Measurements from ENCODE around the gene PIP5K1A.
A peak's percentile ranks its signal among the peaks of the same experiment; 100 is the strongest.

Gene PIP5K1A

DNA sequence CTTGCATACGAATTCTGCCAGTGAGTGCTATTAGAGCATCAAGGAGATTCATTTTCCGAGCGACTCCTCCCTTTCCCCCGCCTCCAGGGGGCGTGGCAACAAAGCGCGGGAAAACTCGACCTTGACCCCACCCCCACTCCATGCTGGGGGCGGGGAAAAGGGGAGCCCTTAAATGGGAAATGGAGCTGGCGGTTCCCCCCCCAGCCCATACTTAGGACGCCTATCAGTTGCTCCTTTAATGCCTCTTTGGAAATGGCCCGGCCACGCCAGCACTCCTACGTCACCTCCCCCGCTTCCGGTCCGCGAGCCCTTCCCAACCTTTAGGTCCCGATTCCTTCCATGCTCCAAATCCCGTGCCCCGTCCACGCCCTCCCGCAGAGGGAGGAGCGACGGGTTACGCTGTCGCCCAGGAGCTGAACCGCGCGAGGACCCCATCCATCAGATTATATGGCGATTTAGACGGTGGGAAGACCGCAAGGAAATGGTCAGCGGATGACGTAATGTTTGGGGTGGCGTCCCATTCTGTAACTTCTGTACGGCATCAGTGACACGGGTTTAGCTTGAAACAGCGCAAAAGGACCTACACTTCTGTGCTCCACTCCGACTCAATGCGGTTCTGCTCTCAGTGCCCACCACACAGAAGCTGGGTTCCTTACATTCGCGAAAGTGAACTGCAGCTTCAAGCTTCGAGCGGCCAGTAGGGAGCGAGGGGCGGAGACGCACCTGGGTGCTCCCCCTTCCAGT, 83.0 kb downstream of the PIP5K1A start (continued):
- TF ChIP-seq, protein P1, sequence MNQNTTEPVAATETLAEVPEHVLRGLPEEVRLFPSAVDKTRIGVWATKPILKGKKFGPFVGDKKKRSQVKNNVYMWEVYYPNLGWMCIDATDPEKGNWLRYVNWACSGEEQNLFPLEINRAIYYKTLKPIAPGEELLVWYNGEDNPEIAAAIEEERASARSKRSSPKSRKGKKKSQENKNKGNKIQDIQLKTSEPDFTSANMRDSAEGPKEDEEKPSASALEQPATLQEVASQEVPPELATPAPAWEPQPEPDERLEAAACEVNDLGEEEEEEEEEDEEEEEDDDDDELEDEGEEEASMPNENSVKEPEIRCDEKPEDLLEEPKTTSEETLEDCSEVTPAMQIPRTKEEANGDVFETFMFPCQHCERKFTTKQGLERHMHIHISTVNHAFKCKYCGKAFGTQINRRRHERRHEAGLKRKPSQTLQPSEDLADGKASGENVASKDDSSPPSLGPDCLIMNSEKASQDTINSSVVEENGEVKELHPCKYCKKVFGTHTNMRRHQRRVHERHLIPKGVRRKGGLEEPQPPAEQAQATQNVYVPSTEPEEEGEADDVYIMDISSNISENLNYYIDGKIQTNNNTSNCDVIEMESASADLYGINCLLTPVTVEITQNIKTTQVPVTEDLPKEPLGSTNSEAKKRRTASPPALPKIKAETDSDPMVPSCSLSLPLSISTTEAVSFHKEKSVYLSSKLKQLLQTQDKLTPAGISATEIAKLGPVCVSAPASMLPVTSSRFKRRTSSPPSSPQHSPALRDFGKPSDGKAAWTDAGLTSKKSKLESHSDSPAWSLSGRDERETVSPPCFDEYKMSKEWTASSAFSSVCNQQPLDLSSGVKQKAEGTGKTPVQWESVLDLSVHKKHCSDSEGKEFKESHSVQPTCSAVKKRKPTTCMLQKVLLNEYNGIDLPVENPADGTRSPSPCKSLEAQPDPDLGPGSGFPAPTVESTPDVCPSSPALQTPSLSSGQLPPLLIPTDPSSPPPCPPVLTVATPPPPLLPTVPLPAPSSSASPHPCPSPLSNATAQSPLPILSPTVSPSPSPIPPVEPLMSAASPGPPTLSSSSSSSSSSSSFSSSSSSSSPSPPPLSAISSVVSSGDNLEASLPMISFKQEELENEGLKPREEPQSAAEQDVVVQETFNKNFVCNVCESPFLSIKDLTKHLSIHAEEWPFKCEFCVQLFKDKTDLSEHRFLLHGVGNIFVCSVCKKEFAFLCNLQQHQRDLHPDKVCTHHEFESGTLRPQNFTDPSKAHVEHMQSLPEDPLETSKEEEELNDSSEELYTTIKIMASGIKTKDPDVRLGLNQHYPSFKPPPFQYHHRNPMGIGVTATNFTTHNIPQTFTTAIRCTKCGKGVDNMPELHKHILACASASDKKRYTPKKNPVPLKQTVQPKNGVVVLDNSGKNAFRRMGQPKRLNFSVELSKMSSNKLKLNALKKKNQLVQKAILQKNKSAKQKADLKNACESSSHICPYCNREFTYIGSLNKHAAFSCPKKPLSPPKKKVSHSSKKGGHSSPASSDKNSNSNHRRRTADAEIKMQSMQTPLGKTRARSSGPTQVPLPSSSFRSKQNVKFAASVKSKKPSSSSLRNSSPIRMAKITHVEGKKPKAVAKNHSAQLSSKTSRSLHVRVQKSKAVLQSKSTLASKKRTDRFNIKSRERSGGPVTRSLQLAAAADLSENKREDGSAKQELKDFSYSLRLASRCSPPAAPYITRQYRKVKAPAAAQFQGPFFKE (tag by site-specific recombination; IDR thresholded peaks at IDR 0.05; ENCODE audit: borderline replicate concordance): no peak

DNA sequence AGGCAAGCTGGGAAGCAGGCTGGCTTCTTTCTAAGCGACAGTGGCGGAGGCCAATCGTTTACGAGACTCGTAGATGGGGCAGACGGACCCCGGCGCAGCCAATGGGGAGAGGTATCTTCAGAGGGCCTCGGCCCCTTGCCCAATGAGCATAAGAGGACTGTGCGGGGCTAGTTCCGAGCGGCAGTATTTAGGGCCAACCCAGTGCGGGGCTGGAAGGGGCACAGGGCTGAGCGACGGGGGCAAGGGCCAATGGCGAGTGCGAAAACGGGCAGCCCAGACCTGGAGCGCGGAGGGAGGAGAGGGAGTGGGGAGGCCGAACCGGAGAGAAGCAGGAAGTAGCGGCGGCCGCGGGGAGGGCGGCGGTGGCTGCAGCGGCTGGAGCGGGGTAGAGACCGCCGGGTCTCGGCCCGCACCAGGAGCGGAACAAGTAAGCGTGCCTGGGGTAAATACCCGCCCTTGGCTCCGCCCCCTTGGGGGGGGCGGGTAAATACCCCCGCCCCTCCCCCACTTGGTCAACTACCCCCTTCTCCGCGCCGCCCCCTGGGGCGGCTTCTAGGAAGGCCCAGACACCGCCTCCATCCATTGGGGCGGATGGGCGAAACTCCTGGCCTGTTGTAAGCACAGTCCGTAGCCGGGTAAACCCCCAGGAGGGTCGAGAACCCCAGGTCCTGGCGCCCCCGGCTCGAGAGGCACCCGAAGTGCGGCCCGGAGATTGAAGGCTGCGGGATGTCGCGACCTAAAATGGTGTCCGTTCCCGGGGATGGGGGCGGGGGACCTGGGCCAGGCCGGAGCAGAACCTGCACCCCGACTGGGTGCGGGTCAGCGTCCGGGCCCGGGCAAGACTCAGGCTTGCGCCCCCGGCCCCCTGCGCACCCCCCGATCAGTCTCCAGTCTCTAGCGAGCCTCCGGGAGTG, 83.9 kb downstream of the PIP5K1A start, which contains the start of gene ZNF687:
TSS of gene ZNF687 (plus strand) at position 331 of the 914 bp plus-strand sequence. CDS start 3,993 bp downstream, outside the sequence.
- no peaks in the 10 kb centered on the region for H3K4me1 ChIP-seq (ENCODE audit: control insufficient read depth, insufficient read depth, low read length)
- POLR2A ChIA-PET: interaction anchor here (0.6 to 2.8 kb wide), 37 partner anchors 7 to 710 kb away, joined by 3 to 24 read pairs (median 4); partner anchors contain the start of genes MRPL9, PI4KB, PIP5K1A and PSMB4
- TF ChIP-seq ZNF600 (tag by site-specific recombination; IDR thresholded peaks at IDR 0.05): no peak; the same call in 1 of the 2 replicates
- TF ChIP-seq ZBTB11 (tag by site-specific recombination; conservative IDR thresholded peaks at IDR 0.05; ENCODE audit: low read depth): peak; percentile 35; the same call in 1 of the 2 replicates
- no peak for TF ChIP-seq ZNF354C (tag by site-specific recombination; IDR thresholded peaks at IDR 0.05; ENCODE audit: borderline replicate concordance, low read depth)
- TF ChIP-seq KLF1 (tag by site-specific recombination; IDR thresholded peaks at IDR 0.05): peak; percentile 53
- no peak for TF ChIP-seq TCF7L2 (IDR thresholded peaks at IDR 0.05; ENCODE audit: borderline replicate concordance, low read depth, low read length)
- peak; percentile 66; the same call in 1 of the 2 replicates for TF ChIP-seq ZNF366 (tag by site-specific recombination; conservative IDR thresholded peaks at IDR 0.05)
- 0 out of 2 replicates have a peak, but pooled peaks have one; percentile 68 for TF ChIP-seq ZNF580 (tag by site-specific recombination; IDR thresholded peaks at IDR 0.05)
- TF ChIP-seq KLF8 (tag by site-specific recombination; IDR thresholded peaks at IDR 0.05): peak; percentile 90
- peak; percentile 85 for TF ChIP-seq ZBTB7A (tag by site-specific recombination; IDR thresholded peaks at IDR 0.05; ENCODE audit: low read depth)
- TF ChIP-seq ZNF16 (tag by site-specific recombination; IDR thresholded peaks at IDR 0.05; ENCODE audit: low read depth): no peak
- no peak for TF ChIP-seq ZNF155 (tag by site-specific recombination; IDR thresholded peaks at IDR 0.05)
- TF ChIP-seq ZNF274 (IDR thresholded peaks at IDR 0.05; ENCODE audit: low read length): no peak
- no peak for TF ChIP-seq ZNF274 (tag by site-specific recombination; IDR thresholded peaks at IDR 0.05; ENCODE audit: borderline replicate concordance)
- TF ChIP-seq PATZ1 (tag by site-specific recombination; IDR thresholded peaks at IDR 0.05): peak; percentile 97
- TF ChIP-seq ZXDB (tag by site-specific recombination; IDR thresholded peaks at IDR 0.05): peak; percentile 87
- TF ChIP-seq ZBTB10 (tag by site-specific recombination; IDR thresholded peaks at IDR 0.05): peak; percentile 83

More for the DNA sequence above, 83.9 kb downstream of the PIP5K1A start, which contains the start of gene ZNF687:
- CTCF ChIA-PET: interaction anchor here (0.7 to 2.9 kb wide), 9 partner anchors 19 to 554 kb away, joined by 3 to 9 read pairs (median 4); partner anchors contain the start of gene PI4KB
- no peaks in the 10 kb centered on the region for H3K9me3 ChIP-seq (ENCODE audit: control insufficient read depth, insufficient read depth, low read depth, low read length)
- H3K4me3 ChIP-seq (ENCODE audit: low read depth, low read length): peak within 1 kb of the TSS; percentile 77
- peaks cover 0 to 31% of the 10 kb centered on the region in 2 experiments; a peak in 2 of 3 replicates for H3K36me3 ChIP-seq (ENCODE audit: control insufficient read depth in 2 of 2, insufficient read depth in 1 of 2, low read length in 2 of 2)
- H3K27ac ChIP-seq (ENCODE audit: extremely low read depth, low read depth, low read length): peak within 1 kb of the TSS; percentile 90
